ENCODE measurements around the gene TBC1D21.

Gene TBC1D21

GRCh38 chr15:73873456-73873855 lies at the start of gene TBC1D21:
Gene TBC1D21 (plus strand): TSS chr15:73873564. CDS start chr15:73873710, 146 bp downstream.
- no peak for DNase-seq

- DNase-seq: no peak
Observed at GRCh38 chr15:73826711-73827251, 46.6 kb upstream of the TBC1D21 start.

- DNase-seq: no peak
Observed at GRCh38 chr15:73829523-73829922, 43.8 kb upstream of the TBC1D21 start.

GRCh38 chr15:73832657-73833056 lies 40.7 kb upstream of the TBC1D21 start:
- DNase-seq: no peak

GRCh38 chr15:73836845-73837244 lies 36.5 kb upstream of the TBC1D21 start:
- DNase-seq: no peak

GRCh38 chr15:73838831-73839426 lies 34.4 kb upstream of the TBC1D21 start:
- DNase-seq: no peak

GRCh38 chr15:73839699-73840377 lies 33.5 kb upstream of the TBC1D21 start:
- DNase-seq: no peak

GRCh38 chr15:73840771-73841170 lies 32.6 kb upstream of the TBC1D21 start:
- DNase-seq: no peak

- no peak for DNase-seq
Observed at GRCh38 chr15:73841756-73842725, 31.3 kb upstream of the TBC1D21 start.

- no peak for DNase-seq
Observed at GRCh38 chr15:73843787-73844186, 29.6 kb upstream of the TBC1D21 start.

GRCh38 chr15:73844356-73844755 lies 29.0 kb upstream of the TBC1D21 start:
- DNase-seq: no peak

GRCh38 chr15:73845507-73845906 lies 27.9 kb upstream of the TBC1D21 start:
- DNase-seq: no peak

GRCh38 chr15:73845907-73846306 lies 27.5 kb upstream of the TBC1D21 start:
- DNase-seq: no peak

GRCh38 chr15:73849641-73850040 lies 23.7 kb upstream of the TBC1D21 start:
- no peak for DNase-seq

GRCh38 chr15:73850228-73850627 lies 23.1 kb upstream of the TBC1D21 start:
- no peak for DNase-seq

GRCh38 chr15:73851689-73852088 lies 21.7 kb upstream of the TBC1D21 start:
- peak; percentile 49 to 50 for DNase-seq

- DNase-seq: no peak
Observed at GRCh38 chr15:73852507-73852906, 20.9 kb upstream of the TBC1D21 start.

GRCh38 chr15:73854265-73854664 lies 19.1 kb upstream of the TBC1D21 start:
- DNase-seq: no peak

GRCh38 chr15:73856458-73857192 lies 16.7 kb upstream of the TBC1D21 start:
- DNase-seq: no peak

- DNase-seq: no peak
Observed at GRCh38 chr15:73857193-73857920, 16.0 kb upstream of the TBC1D21 start.

- DNase-seq: no peak
Observed at GRCh38 chr15:73858062-73858461, 15.3 kb upstream of the TBC1D21 start.

- no peak for DNase-seq
Observed at GRCh38 chr15:73862276-73862675, 11.1 kb upstream of the TBC1D21 start.

All from activated CD4-positive, alpha-beta T cell treated with anti-CD3 and anti-CD28 coated beads, Interleukin-2, amount 50 U/mL, for 48 hours (primary cell).